Measurements from ENCODE around the gene MDM2. TPM values are rescaled to one million over a fixed set of nuclear protein-coding genes. Genes with fewer than 3 reads are reported as not detected.
A peak's percentile ranks its signal among the peaks of the same experiment; 100 is the strongest.

Gene MDM2
- total RNA-seq, 4 donors from 2014 or later = 47.5 to 79.2 (median 57.4) TPM

DNA sequence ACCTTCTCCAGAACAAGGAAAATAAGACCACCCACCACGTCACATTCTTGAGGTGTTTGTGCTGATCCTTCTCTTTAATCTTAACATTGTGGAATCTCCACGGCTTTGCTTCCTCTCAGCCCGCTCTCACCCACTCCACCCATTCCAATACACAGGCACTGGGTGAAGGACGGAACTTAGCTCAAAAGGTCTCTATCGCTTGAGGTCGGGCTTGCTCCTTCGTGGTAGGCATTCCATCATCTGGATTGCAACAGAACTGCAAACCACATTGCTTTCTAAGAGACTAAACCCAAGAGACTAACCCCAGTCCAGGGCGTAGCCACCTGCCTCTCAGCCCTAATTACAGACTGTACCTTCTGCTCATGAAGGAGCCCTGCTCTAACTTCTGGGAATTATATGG, 24.0 kb upstream of the MDM2 start:
- Histone ChIP-seq H3K4me1 (peaks cover 0 to 5% (median 0%) of the 10 kb centered on the region in 3 donors), H3K4me3 (no peak overlapping the region), H3K27ac (no peak overlapping the region), H3K36me3 (peaks cover 0 to 3% of the 10 kb centered on the region in 2 donors), H3K27me3 (no peaks in the 10 kb centered on the region), H3K9me3 (no peaks in the 10 kb centered on the region)
- TF ChIP-seq POLR2AphosphoS5 (IDR thresholded peaks at IDR 0.05) (no peak), EP300 (IDR thresholded peaks at IDR 0.05) (no peak), POLR2A (IDR thresholded peaks at IDR 0.05) (no peak)
- TF ChIP-seq, protein P1, sequence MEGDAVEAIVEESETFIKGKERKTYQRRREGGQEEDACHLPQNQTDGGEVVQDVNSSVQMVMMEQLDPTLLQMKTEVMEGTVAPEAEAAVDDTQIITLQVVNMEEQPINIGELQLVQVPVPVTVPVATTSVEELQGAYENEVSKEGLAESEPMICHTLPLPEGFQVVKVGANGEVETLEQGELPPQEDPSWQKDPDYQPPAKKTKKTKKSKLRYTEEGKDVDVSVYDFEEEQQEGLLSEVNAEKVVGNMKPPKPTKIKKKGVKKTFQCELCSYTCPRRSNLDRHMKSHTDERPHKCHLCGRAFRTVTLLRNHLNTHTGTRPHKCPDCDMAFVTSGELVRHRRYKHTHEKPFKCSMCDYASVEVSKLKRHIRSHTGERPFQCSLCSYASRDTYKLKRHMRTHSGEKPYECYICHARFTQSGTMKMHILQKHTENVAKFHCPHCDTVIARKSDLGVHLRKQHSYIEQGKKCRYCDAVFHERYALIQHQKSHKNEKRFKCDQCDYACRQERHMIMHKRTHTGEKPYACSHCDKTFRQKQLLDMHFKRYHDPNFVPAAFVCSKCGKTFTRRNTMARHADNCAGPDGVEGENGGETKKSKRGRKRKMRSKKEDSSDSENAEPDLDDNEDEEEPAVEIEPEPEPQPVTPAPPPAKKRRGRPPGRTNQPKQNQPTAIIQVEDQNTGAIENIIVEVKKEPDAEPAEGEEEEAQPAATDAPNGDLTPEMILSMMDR (IDR thresholded peaks at IDR 0.05) = no peak
- no peak for ATAC-seq
- 78 to 87% methylated on average over 6 to 8 of the region's 8 CpGs for WGBS, 2 donors (ENCODE audit: low coverage in 1 of 2)

DNA sequence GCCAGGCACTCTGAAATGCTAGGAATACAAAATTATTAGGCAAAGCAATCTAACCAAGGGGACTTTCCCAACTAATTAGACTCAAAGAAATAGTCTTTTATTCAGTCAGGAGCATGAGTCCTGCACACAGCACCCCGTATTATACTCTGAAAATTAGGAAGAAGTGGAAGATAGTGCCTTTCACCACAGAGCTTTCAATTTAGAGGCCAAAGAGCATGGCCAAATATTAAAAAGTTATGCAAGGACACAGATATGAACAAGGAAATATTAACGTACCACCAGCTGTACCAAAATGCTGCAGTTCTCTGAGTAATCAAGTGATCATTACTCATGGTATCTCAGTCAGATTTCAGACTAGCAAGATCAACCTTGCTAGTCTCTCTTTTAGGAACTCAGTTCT, 22.6 kb upstream of the MDM2 start:
- H3K27me3 ChIP-seq = no peaks in the 10 kb centered on the region
- H3K36me3 ChIP-seq = peaks cover 0 to 3% of the 10 kb centered on the region in 2 donors
- no peak overlapping the region for H3K4me3 ChIP-seq
- ATAC-seq = no peak
- H3K27ac ChIP-seq = peak overlapping the region in 1 of 4 donors; percentile 22
- peaks cover 0 to 5% (median 0%) of the 10 kb centered on the region in 3 donors for H3K4me1 ChIP-seq
- H3K9me3 ChIP-seq = no peaks in the 10 kb centered on the region
- 54 to 94% methylated on average over 2 of the region's 2 CpGs for WGBS, 2 donors (ENCODE audit: low coverage in 1 of 2)
- TF ChIP-seq, protein P1 (IDR thresholded peaks at IDR 0.05) = no peak
- TF ChIP-seq POLR2AphosphoS5 (IDR thresholded peaks at IDR 0.05) (no peak), EP300 (IDR thresholded peaks at IDR 0.05) (no peak), POLR2A (IDR thresholded peaks at IDR 0.05) (no peak)

DNA sequence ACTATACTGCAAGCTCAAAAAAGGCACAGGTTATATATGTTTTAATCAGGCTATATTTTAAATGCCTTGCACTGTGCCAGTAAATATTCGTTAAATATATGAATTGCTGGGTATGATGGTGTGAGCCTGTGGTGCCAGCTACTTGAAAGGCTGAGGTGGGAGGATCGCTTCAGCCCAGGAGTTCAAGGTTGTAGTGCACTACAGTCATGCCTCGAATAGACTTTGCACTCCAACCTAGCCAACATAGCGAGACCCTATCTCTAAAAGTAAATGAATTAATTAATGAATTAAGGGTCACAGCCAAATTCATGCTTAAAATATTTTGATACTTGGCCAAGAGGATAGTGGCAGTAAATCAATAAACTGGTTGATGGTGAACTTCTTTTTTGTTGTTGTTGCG, 22.2 kb upstream of the MDM2 start:
- Histone ChIP-seq H3K27me3 (no peaks in the 10 kb centered on the region), H3K4me3 (no peak overlapping the region), H3K4me1 (peaks cover 0 to 5% (median 0%) of the 10 kb centered on the region in 3 donors), H3K27ac (no peak overlapping the region), H3K36me3 (peaks cover 0 to 3% of the 10 kb centered on the region in 2 donors), H3K9me3 (no peaks in the 10 kb centered on the region)
- ATAC-seq = no peak
- TF ChIP-seq EP300 (IDR thresholded peaks at IDR 0.05) (no peak), POLR2A (IDR thresholded peaks at IDR 0.05) (no peak), POLR2AphosphoS5 (IDR thresholded peaks at IDR 0.05) (no peak)
- TF ChIP-seq, protein P1 (IDR thresholded peaks at IDR 0.05) = no peak
- 83 to 86% methylated on average over 2 to 5 of the region's 5 CpGs for WGBS, 2 donors (ENCODE audit: low coverage in 1 of 2)

DNA sequence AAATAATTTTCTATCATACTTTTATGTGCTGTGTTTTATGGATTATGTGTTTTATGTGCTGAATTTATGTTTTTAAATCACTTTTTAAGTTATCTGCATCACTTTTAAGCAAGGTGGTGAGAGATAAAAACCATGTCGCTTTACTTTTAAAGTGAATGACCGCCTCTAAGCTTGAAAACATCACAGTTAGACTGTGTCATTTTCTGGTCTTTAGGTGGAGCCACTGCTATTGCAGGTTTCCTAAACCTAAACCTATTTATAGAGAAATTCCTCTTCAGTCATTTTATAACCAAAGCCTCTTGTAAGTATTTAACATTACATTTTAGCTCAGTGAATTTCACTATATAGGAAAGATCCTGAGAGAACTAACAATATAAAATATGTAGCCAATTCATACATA, 21.0 kb upstream of the MDM2 start:
- ATAC-seq = no peak
- no peaks in the 10 kb centered on the region for H3K27me3 ChIP-seq
- H3K4me1 ChIP-seq = peaks cover 0 to 5% (median 0%) of the 10 kb centered on the region in 3 donors
- WGBS, 2 donors (ENCODE audit: low coverage in 1 of 2) = 69 to 79% methylated on average over 2 of the region's 2 CpGs
- H3K36me3 ChIP-seq = peaks cover 0 to 3% of the 10 kb centered on the region in 2 donors
- TF ChIP-seq, protein P1 (IDR thresholded peaks at IDR 0.05) = peak in 1 of 4 experiments; percentile 11
- TF ChIP-seq EP300 (IDR thresholded peaks at IDR 0.05) (no peak), POLR2A (IDR thresholded peaks at IDR 0.05) (no peak)
- H3K4me3 ChIP-seq = no peak overlapping the region
- H3K27ac ChIP-seq = peak overlapping the region; percentile 10 to 56 (median 28)
- no peaks in the 10 kb centered on the region for H3K9me3 ChIP-seq

DNA sequence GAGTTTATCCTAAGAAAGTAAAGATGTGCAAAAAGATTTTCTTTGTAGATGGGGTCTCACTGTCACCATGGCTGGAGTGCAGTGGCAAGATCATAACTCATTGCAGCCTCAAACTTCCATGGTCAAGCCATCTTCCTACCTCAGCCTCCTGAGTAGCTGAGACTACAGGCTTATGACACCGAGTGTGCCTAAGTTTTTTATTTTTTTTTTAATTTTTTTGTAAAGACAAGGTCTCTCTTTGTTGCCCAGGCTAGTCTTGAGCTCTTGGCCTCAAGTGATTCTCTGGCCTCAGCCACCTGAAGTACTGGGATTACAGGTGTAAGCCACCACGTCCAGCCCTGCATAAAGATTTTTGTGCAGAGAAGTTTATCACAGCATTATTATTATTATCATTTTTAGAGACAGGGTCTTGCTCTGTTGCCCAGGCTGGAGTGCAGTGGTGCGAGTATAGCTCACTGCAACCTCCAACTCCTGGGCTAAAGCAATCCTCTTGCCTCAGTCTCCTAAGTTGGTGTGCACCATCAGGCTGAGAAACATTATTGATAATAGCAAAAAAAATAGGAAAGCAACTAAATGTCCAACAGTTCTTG, 19.3 kb upstream of the MDM2 start:
- Histone ChIP-seq H3K27ac (no peak overlapping the region), H3K4me1 (peaks cover 0 to 5% (median 0%) of the 10 kb centered on the region in 3 donors), H3K4me3 (no peak overlapping the region), H3K9me3 (no peaks in the 10 kb centered on the region), H3K36me3 (peaks cover 0 to 3% of the 10 kb centered on the region in 2 donors), H3K27me3 (no peaks in the 10 kb centered on the region)
- TF ChIP-seq, protein P1 (IDR thresholded peaks at IDR 0.05) = no peak
- no peak for TF ChIP-seq EP300 (IDR thresholded peaks at IDR 0.05)
- TF ChIP-seq POLR2AphosphoS5 (IDR thresholded peaks at IDR 0.05) = no peak
- TF ChIP-seq POLR2A (IDR thresholded peaks at IDR 0.05) = no peak
- 90 to 91% methylated on average over 2 of the region's 3 CpGs for WGBS, 2 donors (ENCODE audit: low coverage in 1 of 2)
- no peak for ATAC-seq

Data from gastroesophageal sphincter (tissue), 4 donors.